Ovary (tissue), 3 donors: ENCODE measurements around the gene USP24.

Source experiments
- CTCF ChIP-seq, 3 donors: fragments of 450-650 bp in 2 of 3; fragments of 200-600 bp in 1 of 3; IDR thresholded peaks; one replicate each; pipeline versions ENCODE4 v1.5.1 to v1.8.0; 2016 to 2022; ENCODE audit warnings: antibody characterized with exemption in 3 of 3, mild to moderate bottlenecking in 1 of 3
- EP300 ChIP-seq: sonication (generic); formaldehyde crosslinking; IDR thresholded peaks from one replicate; pipeline ENCODE4 v1.6.1; 2017; ENCODE audit warnings: antibody characterized with exemption
- POLR2A ChIP-seq: fragments of 450-650 bp; IDR thresholded peaks from one replicate; pipeline ENCODE4 v1.6.1; 2017; ENCODE audit warnings: antibody characterized with exemption, mild to moderate bottlenecking, moderate library complexity
- donor health status: DM: no; HTN: no; CAD: no.

- no peak for TF ChIP-seq CTCF (IDR thresholded peaks at IDR 0.05)
- TF ChIP-seq POLR2A: no peak
- TF ChIP-seq EP300: no peak
Observed at GRCh38 chr1:55134152-55134808, 80.9 kb downstream of the USP24 start.
